H1 (cell line): Measurements from ENCODE around the gene TCF25. TPM values are rescaled to one million over a fixed set of nuclear protein-coding genes. Genes with fewer than 3 reads are reported as not detected.
A peak's percentile ranks its signal among the peaks of the same experiment; 100 is the strongest.

ENCODE experiments used
- CTCF ChIA-PET: fragments of 300-600 bp; sonication (Branson Sonifier 250); formaldehyde crosslinking; loops from one replicate; lab custom pipeline; 2021; ENCODE audit not compliant: partially characterized antibody; lab: Charles Lee
- POLR2A ChIA-PET: fragments of 300-600 bp; sonication (Branson Sonifier 250); formaldehyde crosslinking; loops from one replicate; lab custom pipeline; 2021; ENCODE audit warnings: inconsistent platforms; ENCODE audit not compliant: partially characterized antibody; lab: Charles Lee
- DNase-seq, 2 experiments: peaks; one replicate each; pipeline versions ENCODE4 v3.0.0 to v3.0.0-alpha.2; 2010 to 2022; ENCODE audit warnings: low spot score in 2 of 2, low read depth in 1 of 2, mixed read lengths in 1 of 2
- FAIRE-seq: peaks from 2 replicates; lab custom pipeline; 2011; peaks lifted over from hg19 to GRCh38; lab: Jason Lieb, UNC
- H2AFZ ChIP-seq: 2 replicates; pipeline ENCODE4 v1.8.1; 2012; ENCODE audit warnings: low read length, inconsistent platforms
- H2AK5ac ChIP-seq: 2 replicates; pipeline ENCODE4 v1.6.1; 2013; ENCODE audit warnings: low read depth, low read length
- H2BK120ac ChIP-seq: replicated peaks from 2 replicates; pipeline ENCODE3; 2013; ENCODE audit warnings: low read depth, low read length, inconsistent platforms
- H2BK12ac ChIP-seq: 2 replicates; pipeline ENCODE4 v1.6.1; 2013; ENCODE audit warnings: low read depth, low read length
- H2BK15ac ChIP-seq: 2 replicates; pipeline ENCODE4 v1.6.1; 2013; ENCODE audit warnings: low read length
- H2BK20ac ChIP-seq: 2 replicates; pipeline ENCODE4 v1.6.1; 2013; ENCODE audit warnings: low read length
- H2BK5ac ChIP-seq: 2 replicates; pipeline ENCODE4 v1.6.1; 2013; ENCODE audit warnings: low read depth, low read length
- H3K14ac ChIP-seq: 2 replicates; pipeline ENCODE4 v1.6.1; 2013; ENCODE audit warnings: inconsistent platforms; ENCODE audit not compliant: insufficient read length
- H3K18ac ChIP-seq: 2 replicates; pipeline ENCODE4 v1.6.1; 2013; ENCODE audit warnings: low read length; ENCODE audit errors: extremely low read depth
- H3K23ac ChIP-seq: 2 replicates; pipeline ENCODE4 v1.6.1; 2013; ENCODE audit warnings: inconsistent platforms; ENCODE audit not compliant: insufficient read length
- H3K23me2 ChIP-seq: 2 replicates; pipeline ENCODE4 v1.6.1; 2013; ENCODE audit warnings: low read depth, low read length
- H3K27ac ChIP-seq: 2 replicates; pipeline ENCODE4 v1.6.1; 2011; ENCODE audit warnings: low read depth, low read length, inconsistent platforms
- H3K27me3 ChIP-seq, 4 experiments: replicated peaks in 1 of 4; 1 replicate in 1 of 4; 2 replicates in 3 of 4; pipeline versions ENCODE4 v1.6.1 to v1.8.1; 2011 to 2013; ENCODE audit warnings: low read length in 3 of 4, mild to moderate bottlenecking in 3 of 4, inconsistent platforms in 2 of 4, mixed read lengths in 2 of 4, moderate library complexity in 1 of 4; ENCODE audit not compliant: control insufficient read depth in 3 of 4, insufficient read depth in 3 of 4; ENCODE audit errors: extremely low read depth in 1 of 4
- H3K36me3 ChIP-seq, 4 experiments: 2 replicates each; pipeline versions ENCODE4 v1.6.1 to v1.8.1; 2011 to 2013; ENCODE audit warnings: mild to moderate bottlenecking in 4 of 4, low read length in 3 of 4, moderate library complexity in 2 of 4, control low read depth in 1 of 4, inconsistent platforms in 1 of 4; ENCODE audit not compliant: insufficient read depth in 4 of 4, control insufficient read depth in 2 of 4
- H3K4ac ChIP-seq: replicated peaks from 2 replicates; pipeline ENCODE3; 2013; ENCODE audit warnings: low read length, low read depth, mixed read lengths, inconsistent platforms; ENCODE audit not compliant: insufficient read length
- H3K4me1 ChIP-seq, 4 experiments: replicated peaks in 1 of 4; 1 replicate in 1 of 4; 2 replicates in 3 of 4; pipeline versions ENCODE4 v1.6.1 to v1.8.1; 2011 to 2013; ENCODE audit warnings: low read length in 3 of 4, inconsistent platforms in 2 of 4, mixed read lengths in 1 of 4; ENCODE audit not compliant: insufficient read depth in 4 of 4, control insufficient read depth in 3 of 4
- H3K4me2 ChIP-seq, 2 experiments: 2 replicates each; pipeline versions ENCODE4 v1.6.1 to v1.8.1; 2011 to 2013; ENCODE audit warnings: low read depth in 2 of 2, low read length in 2 of 2, control low read depth in 1 of 2, inconsistent platforms in 1 of 2, mild to moderate bottlenecking in 1 of 2; ENCODE audit not compliant: insufficient read depth in 1 of 2
- H3K4me3 ChIP-seq, 4 experiments: fragments of 200-600, 300-600 bp in 1 of 4; sonication (generic), shearing (Covaris generic), sonication (Bioruptor Twin) in 1 of 4; 2 replicates each; pipeline versions ENCODE4 v1.5.1 to v1.8.1; 2011 to 2016; ENCODE audit warnings: low read length in 4 of 4, low read depth in 3 of 4, control low read depth in 2 of 4, inconsistent platforms in 2 of 4, mild to moderate bottlenecking in 2 of 4, mixed read lengths in 1 of 4, moderate library complexity in 1 of 4; ENCODE audit not compliant: insufficient read depth in 2 of 4; ENCODE audit errors: extremely low read depth in 1 of 4
- H3K56ac ChIP-seq: replicated peaks from 2 replicates; pipeline ENCODE3; 2013; ENCODE audit warnings: low read depth, mild to moderate bottlenecking, mixed read lengths, low read length, inconsistent platforms; ENCODE audit not compliant: insufficient read length
- H3K79me1 ChIP-seq: 2 replicates; pipeline ENCODE4 v1.6.1; 2013; ENCODE audit warnings: low read depth, low read length, control low read depth
- H3K79me2 ChIP-seq, 2 experiments: 2 replicates each; pipeline versions ENCODE4 v1.6.1 to v1.8.1; 2012 to 2013; ENCODE audit warnings: low read length in 2 of 2, mild to moderate bottlenecking in 2 of 2, inconsistent platforms in 1 of 2; ENCODE audit not compliant: insufficient read depth in 2 of 2, control insufficient read depth in 1 of 2
- H3K9ac ChIP-seq, 4 experiments: replicated peaks in 1 of 4; 1 replicate in 1 of 4; 2 replicates in 3 of 4; pipeline versions ENCODE4 v1.6.1 to v1.8.1; 2011 to 2013; ENCODE audit warnings: low read depth in 3 of 4, low read length in 3 of 4, control low read depth in 2 of 4, mild to moderate bottlenecking in 2 of 4, moderate library complexity in 2 of 4, inconsistent platforms in 1 of 4; ENCODE audit errors: extremely low read depth in 1 of 4
- H3K9me3 ChIP-seq, 2 experiments: 2 replicates each; pipeline versions ENCODE4 v1.6.1 to v1.8.1; 2012 to 2013; ENCODE audit warnings: mild to moderate bottlenecking in 2 of 2, moderate library complexity in 2 of 2, control low read depth in 1 of 2, inconsistent platforms in 1 of 2, low read depth in 1 of 2, low read length in 1 of 2, mixed read lengths in 1 of 2; ENCODE audit not compliant: insufficient read depth in 2 of 2
- H4K20me1 ChIP-seq, 2 experiments: replicated peaks in 1 of 2; 2 replicates each; pipeline versions ENCODE3 to v1.8.1; 2011 to 2013; ENCODE audit warnings: inconsistent platforms in 2 of 2, low read length in 2 of 2, mild to moderate bottlenecking in 1 of 2; ENCODE audit not compliant: insufficient read depth in 2 of 2, control insufficient read depth in 1 of 2
- H4K5ac ChIP-seq: 2 replicates; pipeline ENCODE4 v1.6.1; 2013; ENCODE audit warnings: low read length, low read depth, mixed read lengths, inconsistent platforms; ENCODE audit not compliant: insufficient read length
- H4K8ac ChIP-seq: 2 replicates; pipeline ENCODE4 v1.8.0; 2013; ENCODE audit warnings: mild to moderate bottlenecking, moderate library complexity, low read length, inconsistent platforms; ENCODE audit not compliant: insufficient read depth; ENCODE audit errors: extremely low read depth
- H4K91ac ChIP-seq: replicated peaks from 2 replicates; pipeline ENCODE3; 2013; ENCODE audit warnings: low read length, mixed read lengths, inconsistent platforms; ENCODE audit not compliant: insufficient read length
- CHD1 ChIP-seq: IDR thresholded peaks from 2 replicates; pipeline ENCODE4 v1.6.1; 2012; ENCODE audit warnings: low read depth, low read length, improper control_type of control experiment
- EGR1 ChIP-seq: IDR thresholded peaks from 2 replicates; pipeline ENCODE4 v1.6.1; 2011; ENCODE audit warnings: low read depth, low read length, borderline replicate concordance
- EZH2 ChIP-seq: fragments of 200-600 bp; sonication (generic); IDR thresholded peaks from 2 replicates; pipeline ENCODE4 v1.7.1; 2012; ENCODE audit warnings: low read depth, mild to moderate bottlenecking, moderate library complexity, low read length, inconsistent platforms; ENCODE audit not compliant: severe bottlenecking
- HDAC6 ChIP-seq: IDR thresholded peaks from one replicate; pipeline ENCODE4 v1.7.1; 2012; ENCODE audit warnings: low read depth, mild to moderate bottlenecking, inconsistent platforms, low read length, moderate library complexity
- KDM4A ChIP-seq: IDR thresholded peaks from one replicate; pipeline ENCODE4 v1.7.1; 2012; ENCODE audit warnings: low read depth, mild to moderate bottlenecking, moderate library complexity, low read length, inconsistent platforms; ENCODE audit not compliant: severe bottlenecking
- MAX ChIP-seq: IDR thresholded peaks from 2 replicates; pipeline ENCODE4 v1.6.1; 2012; ENCODE audit warnings: inconsistent platforms
- PHF8 ChIP-seq: fragments of 200-600 bp; sonication (generic); conservative IDR thresholded peaks from 2 replicates; pipeline ENCODE4 v1.7.1; 2012; ENCODE audit warnings: low read depth, mild to moderate bottlenecking, inconsistent platforms, low read length, moderate library complexity
- RAD21 ChIP-seq, 2 experiments: IDR thresholded peaks in 1 of 2; conservative IDR thresholded peaks in 1 of 2; 2 replicates each; pipeline ENCODE4 v1.6.1; 2011; ENCODE audit warnings: low read depth in 2 of 2, low read length in 2 of 2, improper control_type of control experiment in 1 of 2, inconsistent platforms in 1 of 2, mild to moderate bottlenecking in 1 of 2, moderate library complexity in 1 of 2
- RBBP5 ChIP-seq: IDR thresholded peaks from 2 replicates; pipeline ENCODE4 v1.7.1; 2012; ENCODE audit warnings: low read depth, mild to moderate bottlenecking, inconsistent platforms, low read length, moderate library complexity, borderline replicate concordance
- SIX5 ChIP-seq: IDR thresholded peaks from 2 replicates; pipeline ENCODE4 v1.6.1; 2011; ENCODE audit warnings: mild to moderate bottlenecking, low read depth, low read length
- SP2 ChIP-seq: IDR thresholded peaks from 2 replicates; pipeline ENCODE4 v1.6.1; 2012; ENCODE audit warnings: mild to moderate bottlenecking, low read length, inconsistent platforms
- SRF ChIP-seq: IDR thresholded peaks from 2 replicates; pipeline ENCODE4 v1.6.1; 2011; ENCODE audit warnings: mild to moderate bottlenecking, low read depth, low read length, moderate library complexity
- TAF1 ChIP-seq: IDR thresholded peaks from 2 replicates; pipeline ENCODE4 v1.6.1; 2011; ENCODE audit warnings: mild to moderate bottlenecking, low read depth, low read length
- whole genome bisulfite sequencing, 2 experiments: shearing (Covaris generic) in 1 of 2; methylation state at CpG; one replicate each; pipeline versions ENCODE4 v1.1.6 to v1.1.7; 2013 to 2015; ENCODE audit warnings: low lambda C conversion rate in 2 of 2, mixed read lengths in 2 of 2, inconsistent platforms in 1 of 2, low coverage in 1 of 2, missing lambda C conversion rate in 1 of 2; ENCODE audit not compliant: insufficient replicate concordance in 2 of 2, insufficient coverage in 1 of 2, insufficient read length in 1 of 2; ENCODE audit errors: extremely low coverage in 1 of 2, missing lambda C conversion rate in 1 of 2; 5-methylcytosine and 5-hydroxymethylcytosine counted together
- polyA plus RNA-seq, 7 experiments: library from polyadenylated mRNA; depleted of rRNA in 3 of 7; stranded (reverse) in 5 of 7; unstranded in 2 of 7; fragments of >200 nt in 5 of 7; fragments of 200-250 nt in 2 of 7; gene quantifications; 1 replicate in 5 of 7; 2 replicates in 1 of 7; 4 replicates in 1 of 7; pipeline versions ENCODE4 v1.2.1 to v1.2.3, GENCODE V29; 2011 to 2013; ENCODE audit warnings: missing spikeins in 2 of 7, mixed read lengths in 2 of 7
- total RNA-seq: library from RNA; stranded (reverse); fragmentation: NEBNext Ultra II Directional; extraction: Animal tissue kit (Norgen Biotek cat#: 25700); gene quantifications from 2 replicates; pipeline ENCODE4 v1.2.1, GENCODE V29; 2021

The TCF25 gene
- total and polyA plus RNA-seq, 2 of the 8 experiments (the other 6 are each of a cell fraction or from before 2014, with no cell fraction given): 78.1 to 102 TPM

- DNase-seq: peak in 1 of 2 experiments; percentile 77
- TF ChIP-seq TAF1 (no peak), SP2 (peak; percentile 47; the same call in 1 of the 2 replicates), EGR1 (no peak), CHD1 (no peak), PHF8 (no peak), EZH2 (no peak), RAD21 (IDR thresholded peaks at IDR 0.05 in 1 of 2, conservative IDR thresholded peaks at IDR 0.05 in 1 of 2; ENCODE audit: low read depth in 2 of 2, low read length in 2 of 2) (no peak), SIX5 (no peak), SRF (no peak), KDM4A (no peak), MAX (peak; percentile 71), RBBP5 (no peak), HDAC6 (no peak)
Observed at GRCh38 chr16:89958068-89958467, 84.7 kb downstream of the TCF25 start.

More at GRCh38 chr16:89958068-89958467, 84.7 kb downstream of the TCF25 start:
- no peak overlapping the region for H3K56ac ChIP-seq
- H3K4ac ChIP-seq: no peak overlapping the region
- no peak overlapping the region for H2BK12ac ChIP-seq
- H4K8ac ChIP-seq: no peak overlapping the region
- H3K9ac ChIP-seq: no peak overlapping the region
- no peaks in the 10 kb centered on the region for H3K79me2 ChIP-seq
- no peaks in the 10 kb centered on the region for H3K27me3 ChIP-seq
- no peak overlapping the region; a peak in 1 of 4 replicates for H3K4me2 ChIP-seq
- no peak overlapping the region for H3K18ac ChIP-seq
- no peak overlapping the region for H2BK120ac ChIP-seq
- no peak overlapping the region for H2BK15ac ChIP-seq
- H2BK20ac ChIP-seq: no peak overlapping the region
- no peak overlapping the region for H2BK5ac ChIP-seq
- H3K14ac ChIP-seq: no peak overlapping the region
- no peak overlapping the region for H3K23ac ChIP-seq
- 76% methylated on average over 7 of the region's 7 CpGs; no CpG with 5 or more reads in 1 of the 2 experiments for WGBS, 2 experiments
- peaks cover 0 to 5% (median 3%) of the 10 kb centered on the region in 4 experiments; a peak in 4 of 8 replicates for H3K36me3 ChIP-seq
- no peak overlapping the region for H3K4me3 ChIP-seq
- no peaks in the 10 kb centered on the region for H3K23me2 ChIP-seq
- peak; percentile 63 for FAIRE-seq
- no peak overlapping the region for H3K27ac ChIP-seq
- no peaks in the 10 kb centered on the region for H3K79me1 ChIP-seq
- H4K5ac ChIP-seq: no peak overlapping the region
- H4K20me1 ChIP-seq: peaks cover 3 to 7% of the 10 kb centered on the region in 2 experiments
- no peak overlapping the region for H4K91ac ChIP-seq
- ChIA-PET POLR2A (interaction anchor here (1.1 to 2.7 kb wide), 3 partner anchors 14 to 35 kb away, joined by 3 to 17 read pairs (median 3); partner anchors contain the start of gene TUBB3), CTCF (interaction anchor here (0.8 to 2.0 kb wide), 4 partner anchors 9 to 13 kb away, joined by 3 to 12 read pairs (median 4); partner anchors contain the start of gene DEF8)
- H3K4me1 ChIP-seq: peaks cover 0 to 3% (median 0%) of the 10 kb centered on the region in 4 experiments; a peak in 4 of 7 replicates
- no peaks in the 10 kb centered on the region for H3K9me3 ChIP-seq
- no peak overlapping the region for H2AK5ac ChIP-seq
- H2AFZ ChIP-seq: no peak overlapping the region
